Activated CD8-positive, alpha-beta memory T cell treated with anti-CD3 and anti-CD28 coated beads for 48 hours (primary cell): Measurements from ENCODE around the gene RIN3.

Experiments
- DNase-seq, 3 experiments: peaks; one replicate each; pipeline ENCODE4 v3.0.0-alpha.2; 2020; ENCODE audit warnings: low read depth in 2 of 3, low spot score in 2 of 3

RIN3 gene

GRCh38 chr14:92556255-92556741 lies 42.7 kb downstream of the RIN3 start:
- no peak for DNase-seq

GRCh38 chr14:92556863-92557543 lies 43.4 kb downstream of the RIN3 start:
- no peak for DNase-seq

- no peak for DNase-seq
These were observed 43.9 kb downstream of the RIN3 start for GRCh38 chr14:92557544-92557912.

DNA sequence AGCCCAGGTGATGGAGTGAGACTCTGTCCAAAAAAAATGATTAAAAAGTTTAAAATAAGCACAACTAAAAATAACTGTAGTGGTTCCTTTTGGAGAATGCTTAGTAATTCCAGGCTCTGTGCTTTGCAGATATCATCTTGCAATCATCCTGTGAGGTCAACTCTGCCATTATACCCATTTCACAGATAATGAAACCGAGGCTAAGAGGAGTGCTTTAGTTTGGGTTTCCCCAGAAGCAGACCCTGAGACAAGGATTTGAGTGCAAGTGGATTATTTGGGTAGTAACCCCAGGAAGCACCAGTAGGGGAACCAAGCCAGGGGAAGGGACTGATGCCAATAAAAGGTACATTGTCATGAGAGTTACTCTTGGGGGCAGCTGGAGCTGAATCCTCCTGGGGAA lies 44.7 kb downstream of the RIN3 start:
- DNase-seq = no peak

DNA sequence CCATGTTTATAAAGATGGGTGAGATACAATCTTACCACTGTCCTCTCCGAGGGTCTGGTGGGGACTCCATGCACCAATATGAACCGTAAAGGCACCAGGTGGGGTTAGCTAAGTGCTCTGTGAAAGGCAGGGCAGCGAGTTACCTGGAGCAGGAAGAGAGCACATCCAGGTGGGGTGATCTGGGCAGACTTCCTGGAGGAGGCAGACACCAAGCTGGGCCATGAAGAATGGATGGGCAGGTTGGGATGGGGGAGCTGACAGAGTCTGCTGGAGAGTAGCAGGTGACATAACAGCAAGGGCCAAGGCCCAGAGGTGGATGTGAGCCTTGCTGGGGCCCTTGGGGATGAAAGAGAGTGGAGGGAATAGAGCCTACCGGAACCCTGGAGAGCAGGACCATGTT lies 45.9 kb downstream of the RIN3 start:
- no peak for DNase-seq

DNA sequence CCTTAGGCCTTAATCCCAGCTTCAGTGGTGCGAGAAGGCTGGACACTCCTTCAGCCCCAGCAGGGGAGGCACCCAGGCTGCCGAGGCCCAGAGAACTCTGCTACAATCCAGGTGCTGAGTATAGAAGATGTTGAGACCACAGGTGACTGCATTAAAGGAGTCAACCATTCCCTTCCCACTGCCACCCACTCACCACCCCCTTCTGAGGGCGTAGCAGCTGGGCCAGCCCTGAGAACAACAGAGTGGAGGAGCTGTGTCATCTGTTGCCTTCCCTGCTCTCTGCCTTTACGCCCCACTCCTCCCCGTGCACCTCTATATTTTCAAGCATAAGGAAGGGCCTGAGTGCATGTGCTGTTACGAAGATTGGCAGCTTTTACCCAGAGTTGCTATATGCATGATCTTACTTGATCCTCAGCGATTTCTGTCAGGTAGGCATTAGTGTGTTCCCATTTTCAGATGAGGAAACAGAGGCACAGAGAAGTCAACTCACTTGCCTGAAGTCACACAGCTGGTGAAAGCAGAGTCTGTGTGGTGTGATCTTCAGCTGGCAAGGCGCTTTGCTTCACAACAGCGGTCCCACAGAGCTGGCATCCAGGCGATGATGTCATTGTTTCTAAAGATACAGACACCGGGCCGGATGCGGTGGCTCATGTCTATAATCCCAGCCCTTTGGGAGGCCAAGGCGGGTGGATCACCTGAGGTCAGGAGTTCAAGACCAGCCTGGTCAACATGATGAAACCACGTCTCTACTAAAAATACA lies 46.7 kb downstream of the RIN3 start:
- no peak for DNase-seq

GRCh38 chr14:92561906-92562479 lies 48.4 kb downstream of the RIN3 start:
- no peak for DNase-seq

- DNase-seq = no peak
These were observed 49.8 kb downstream of the RIN3 start for GRCh38 chr14:92563359-92563758.

- DNase-seq = no peak
These were observed 50.2 kb downstream of the RIN3 start for GRCh38 chr14:92563765-92564285.

- no peak for DNase-seq
These were observed 50.9 kb downstream of the RIN3 start for GRCh38 chr14:92564344-92565039.

DNA sequence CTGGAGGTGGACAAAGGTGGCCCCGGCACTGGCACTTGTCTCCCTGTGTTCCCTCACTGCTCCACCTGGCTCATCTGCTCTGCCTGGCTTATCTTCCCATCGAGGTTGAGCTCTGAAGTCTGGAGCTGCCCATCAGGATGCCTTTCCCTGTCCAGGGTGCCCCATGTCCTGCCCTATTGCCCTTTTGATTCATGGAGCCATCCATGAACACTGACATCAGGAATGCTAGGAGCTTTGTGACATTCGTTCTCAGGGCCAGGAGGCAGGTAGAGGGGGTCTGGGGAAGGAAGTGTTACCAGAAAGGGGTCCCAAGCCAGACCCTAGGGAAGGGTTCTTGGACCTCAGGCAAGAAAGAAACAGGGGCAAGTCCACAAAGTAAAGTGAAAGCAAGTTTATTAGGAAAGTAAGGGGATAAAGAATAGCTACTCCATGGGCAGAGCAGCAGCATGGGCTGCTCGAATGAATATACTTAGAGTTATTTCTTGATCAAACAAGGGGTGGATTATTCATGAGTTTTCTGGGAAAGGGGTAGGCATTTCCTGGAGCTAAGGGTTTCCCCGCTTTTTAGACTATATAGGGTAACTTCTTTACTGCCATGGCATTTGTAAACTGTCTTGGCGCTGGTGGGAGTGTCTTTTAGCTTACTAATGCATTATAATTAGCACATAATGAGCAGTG lies 51.6 kb downstream of the RIN3 start:
- DNase-seq = no peak

- no peak for DNase-seq
These were observed 52.1 kb downstream of the RIN3 start for GRCh38 chr14:92565718-92566115.

DNA sequence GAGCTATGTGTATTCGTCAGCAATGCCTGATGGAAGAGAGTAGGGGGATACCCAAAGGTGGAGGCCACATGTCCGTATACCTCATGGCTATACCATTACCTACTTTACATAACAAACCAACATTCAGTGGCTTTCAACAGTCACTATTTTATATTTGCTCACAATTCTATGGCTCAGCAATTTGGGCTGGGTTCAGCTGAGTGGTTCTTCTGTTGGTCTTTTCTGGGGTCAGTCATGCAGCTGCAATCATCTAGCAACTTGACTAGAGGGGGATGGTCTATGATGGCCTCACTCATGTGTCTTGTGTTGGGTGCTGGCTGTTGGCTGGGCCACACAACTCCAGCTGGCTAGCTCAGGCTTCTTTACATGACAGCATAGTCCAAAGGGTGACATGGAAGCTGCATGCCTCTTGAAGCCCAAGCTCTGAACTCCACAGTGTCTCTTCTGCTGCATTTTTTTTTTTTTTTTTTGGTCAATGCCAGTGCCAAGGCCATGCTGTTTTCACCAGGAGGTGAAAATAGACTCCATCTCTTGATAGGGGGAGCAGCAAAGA lies 53.7 kb downstream of the RIN3 start:
- no peak for DNase-seq

GRCh38 chr14:92568621-92569479 lies 55.3 kb downstream of the RIN3 start:
- DNase-seq = no peak

- DNase-seq = no peak
These were observed 57.2 kb downstream of the RIN3 start for GRCh38 chr14:92570674-92571262.

DNA sequence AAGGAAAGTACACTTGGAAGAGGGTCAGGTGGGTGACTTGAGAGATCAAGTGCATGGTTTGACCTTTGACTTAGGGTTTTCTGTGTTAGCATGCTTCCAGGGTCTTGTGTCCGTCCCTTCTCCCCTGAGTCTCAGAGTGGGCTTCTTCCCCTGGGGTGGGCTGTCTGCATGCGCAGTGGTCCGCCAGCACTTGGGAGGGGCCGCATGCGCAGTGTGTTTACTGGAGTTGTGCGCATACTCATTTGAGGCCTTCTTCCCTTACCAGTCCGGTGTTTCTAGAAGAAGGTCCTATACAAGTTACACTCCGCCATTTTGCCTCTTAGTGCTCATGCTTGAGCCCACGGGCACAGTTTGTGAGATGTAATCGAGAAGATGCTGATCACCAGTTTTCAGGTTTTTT lies 58.5 kb downstream of the RIN3 start:
- no peak for DNase-seq

DNA sequence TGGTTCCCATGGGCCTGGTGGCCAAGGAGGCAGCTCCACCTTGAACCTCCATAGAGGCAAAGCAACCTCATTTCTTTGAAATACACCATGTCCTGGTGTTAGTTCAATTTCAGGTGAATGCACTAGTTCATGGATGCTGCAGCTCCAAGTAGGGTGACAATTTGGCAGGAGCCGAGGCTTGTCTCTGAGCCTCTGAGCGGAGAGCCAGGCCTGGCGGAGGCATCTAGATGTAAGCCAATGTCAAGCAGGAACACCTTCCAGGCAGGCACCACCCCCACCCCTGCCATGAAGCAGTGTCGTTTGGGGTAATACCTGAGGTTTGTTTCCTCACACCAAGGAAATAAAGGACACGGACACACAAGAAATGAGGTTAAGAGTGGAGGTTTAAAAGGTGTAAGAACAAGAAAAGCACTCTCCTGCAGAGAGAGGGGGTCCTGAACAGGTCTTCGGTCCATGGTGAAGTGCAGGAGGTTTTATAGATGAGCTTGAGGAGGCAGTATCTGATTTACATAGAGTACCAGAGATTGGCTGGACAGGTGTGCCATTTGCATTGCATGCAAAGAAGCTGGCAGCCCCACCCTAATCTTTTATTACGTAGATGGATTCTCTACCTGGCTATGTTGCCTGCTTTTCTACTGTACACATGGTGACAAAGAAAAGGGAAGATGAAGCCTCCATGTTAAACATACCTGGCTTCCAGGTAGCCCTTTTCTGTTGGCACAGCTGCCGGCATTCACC lies 60.3 kb downstream of the RIN3 start:
- DNase-seq = no peak

- DNase-seq = no peak
These were observed 61.6 kb downstream of the RIN3 start for GRCh38 chr14:92575061-92575747.
